ENCODE data around the gene SPINDOC.
A peak's percentile ranks its signal among the peaks of the same experiment; 100 is the strongest.
"Not testable (repeated sequence)": the region's sequence is repeated elsewhere in the genome, so short reads cannot be mapped to it uniquely, and the experiment has no call there.

SPINDOC gene

DNA sequence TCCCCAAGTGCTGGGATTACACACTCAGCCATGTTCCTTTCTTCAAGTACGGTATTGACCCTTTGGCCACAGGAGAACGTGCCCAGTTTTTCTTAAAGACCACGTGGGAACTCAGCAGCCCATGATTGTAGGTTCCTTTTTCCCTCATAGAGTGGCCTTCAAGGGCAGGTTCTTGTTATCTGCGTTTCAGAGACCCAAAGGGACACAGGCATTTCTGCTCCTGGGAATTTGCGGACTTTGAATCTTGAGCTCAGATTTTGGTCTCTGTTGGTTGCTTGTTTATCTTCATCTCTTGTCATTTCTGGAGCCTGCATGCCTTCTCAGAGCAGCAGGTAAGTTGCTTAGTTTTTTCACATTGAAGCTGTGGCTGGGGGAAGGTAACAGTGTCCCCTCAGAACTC, 37.7 kb downstream of the SPINDOC start:
- Histone ChIP-seq H3K4me3 (ENCODE audit: low read length) (no peak overlapping the region), H3K9me3 (ENCODE audit: control insufficient read depth, low read length) (no peaks in the 10 kb centered on the region), H3K27me3 (ENCODE audit: control insufficient read depth, insufficient read depth, low read length) (no peaks in the 10 kb centered on the region), H3K9ac (ENCODE audit: low read length) (no peak overlapping the region), H3K36me3 (ENCODE audit: control insufficient read depth, insufficient read depth, low read length) (no peaks in the 10 kb centered on the region), H3K4me1 (ENCODE audit: control insufficient read depth, insufficient read depth, low read length) (peaks cover 40% of the 10 kb centered on the region)

DNA sequence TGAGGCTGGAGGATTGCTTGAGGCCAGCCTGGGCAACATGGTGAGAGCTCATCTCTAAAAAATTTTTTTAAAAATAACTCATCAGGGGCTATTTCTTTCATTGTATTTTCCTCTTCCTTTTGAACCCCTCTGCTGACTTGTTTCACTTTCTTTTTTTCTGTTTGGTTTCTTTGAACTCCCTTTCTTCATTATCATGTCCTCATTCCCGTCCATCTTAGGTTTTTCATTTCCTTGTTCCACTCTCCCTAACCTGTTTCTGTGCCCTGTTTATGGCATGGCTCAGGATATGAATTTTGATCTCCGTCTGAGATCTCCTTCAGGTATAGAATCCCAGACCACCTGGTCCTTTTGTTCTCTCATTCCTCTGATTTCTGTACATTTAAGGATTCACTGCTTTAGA, 38.1 kb downstream of the SPINDOC start:
- peaks cover 44% of the 10 kb centered on the region for H3K4me1 ChIP-seq (ENCODE audit: control insufficient read depth, insufficient read depth, low read length)
- H3K36me3 ChIP-seq (ENCODE audit: control insufficient read depth, insufficient read depth, low read length): no peaks in the 10 kb centered on the region
- H3K4me3 ChIP-seq (ENCODE audit: low read length): no peak overlapping the region

DNA sequence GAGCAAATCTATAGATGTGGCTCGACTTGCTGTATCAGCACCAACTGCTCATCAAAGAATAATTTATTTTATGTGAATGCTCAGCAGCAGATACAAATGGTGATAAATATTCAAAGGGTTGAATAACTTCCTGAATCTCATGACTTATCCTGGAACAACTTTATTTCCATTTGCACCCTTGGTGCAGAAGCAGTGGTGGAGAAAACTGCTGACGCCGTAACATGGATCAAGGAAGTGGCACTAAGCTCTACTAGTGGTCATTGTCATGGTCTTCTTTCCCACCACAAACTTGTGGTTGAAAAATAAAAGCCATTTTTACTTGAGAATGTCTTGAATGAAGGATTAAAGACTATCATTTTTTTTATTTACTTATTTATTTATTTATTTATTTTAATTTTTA, 40.2 kb downstream of the SPINDOC start:
- no peaks in the 10 kb centered on the region for H3K9me3 ChIP-seq (ENCODE audit: control insufficient read depth, low read length)
- no peaks in the 10 kb centered on the region for H3K27me3 ChIP-seq (ENCODE audit: control insufficient read depth, insufficient read depth, low read length)
- H3K4me3 ChIP-seq (ENCODE audit: low read length): no peak overlapping the region
- no peaks in the 10 kb centered on the region for H3K36me3 ChIP-seq (ENCODE audit: control insufficient read depth, insufficient read depth, low read length)
- no peak overlapping the region for H3K9ac ChIP-seq (ENCODE audit: low read length)
- peaks cover 34% of the 10 kb centered on the region for H3K4me1 ChIP-seq (ENCODE audit: control insufficient read depth, insufficient read depth, low read length)

More for the DNA sequence above, 38.1 kb downstream of the SPINDOC start:
- H3K27me3 ChIP-seq (ENCODE audit: control insufficient read depth, insufficient read depth, low read length): no peaks in the 10 kb centered on the region
- H3K9me3 ChIP-seq (ENCODE audit: control insufficient read depth, low read length): no peaks in the 10 kb centered on the region
- peak overlapping the region; percentile 5 for H3K9ac ChIP-seq (ENCODE audit: low read length)

DNA sequence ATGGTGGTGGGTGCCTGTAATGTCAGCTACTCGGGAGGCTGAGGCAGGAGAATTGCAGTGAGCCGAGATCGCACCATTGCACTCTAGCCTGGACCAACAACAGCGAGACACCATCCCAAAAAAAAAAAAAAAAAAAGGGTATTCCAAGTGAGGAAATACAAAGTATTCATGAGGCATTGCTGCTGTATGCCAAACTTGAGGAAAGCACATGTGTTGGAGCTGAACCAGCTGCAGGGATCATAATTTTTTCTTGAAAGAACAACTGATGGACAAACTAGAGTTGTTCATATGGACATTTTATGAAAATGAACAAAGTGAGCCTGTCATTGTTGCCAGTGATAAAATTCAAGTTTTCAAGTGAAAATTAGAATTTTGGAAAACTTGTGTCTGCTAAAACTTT, 41.4 kb downstream of the SPINDOC start:
- H3K27me3 ChIP-seq (ENCODE audit: control insufficient read depth, insufficient read depth, low read length): no peaks in the 10 kb centered on the region
- no peak overlapping the region for H3K9ac ChIP-seq (ENCODE audit: low read length)
- H3K4me3 ChIP-seq (ENCODE audit: low read length): no peak overlapping the region
- H3K9me3 ChIP-seq (ENCODE audit: control insufficient read depth, low read length): no peaks in the 10 kb centered on the region
- H3K36me3 ChIP-seq (ENCODE audit: control insufficient read depth, insufficient read depth, low read length): no peaks in the 10 kb centered on the region
- peaks cover 34% of the 10 kb centered on the region for H3K4me1 ChIP-seq (ENCODE audit: control insufficient read depth, insufficient read depth, low read length)

DNA sequence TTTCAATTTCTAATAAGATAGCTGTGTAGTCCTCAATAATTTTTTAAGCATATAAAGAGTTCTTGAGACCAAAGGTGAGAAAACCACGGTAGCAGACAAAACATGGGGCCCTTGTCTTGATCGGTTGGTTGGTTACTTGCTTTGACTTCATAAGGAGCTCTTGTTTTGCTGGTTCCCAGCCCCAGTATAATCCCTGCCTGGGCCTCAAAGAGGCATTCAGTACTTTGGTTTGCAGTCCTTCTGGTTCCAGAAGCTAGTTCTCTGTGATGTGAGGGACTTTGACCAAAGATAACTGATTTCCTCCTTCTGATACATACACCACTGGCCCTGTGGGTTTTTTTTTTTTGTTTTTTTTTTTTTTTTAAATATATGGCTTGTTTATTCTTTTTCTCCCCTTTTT, 42.7 kb downstream of the SPINDOC start:
- no peaks in the 10 kb centered on the region for H3K9me3 ChIP-seq (ENCODE audit: control insufficient read depth, low read length)
- no peak overlapping the region for H3K9ac ChIP-seq (ENCODE audit: low read length)
- no peaks in the 10 kb centered on the region for H3K36me3 ChIP-seq (ENCODE audit: control insufficient read depth, insufficient read depth, low read length)
- H3K27me3 ChIP-seq (ENCODE audit: control insufficient read depth, insufficient read depth, low read length): no peaks in the 10 kb centered on the region
- peaks cover 28% of the 10 kb centered on the region for H3K4me1 ChIP-seq (ENCODE audit: control insufficient read depth, insufficient read depth, low read length)
- no peak overlapping the region for H3K4me3 ChIP-seq (ENCODE audit: low read length)

DNA sequence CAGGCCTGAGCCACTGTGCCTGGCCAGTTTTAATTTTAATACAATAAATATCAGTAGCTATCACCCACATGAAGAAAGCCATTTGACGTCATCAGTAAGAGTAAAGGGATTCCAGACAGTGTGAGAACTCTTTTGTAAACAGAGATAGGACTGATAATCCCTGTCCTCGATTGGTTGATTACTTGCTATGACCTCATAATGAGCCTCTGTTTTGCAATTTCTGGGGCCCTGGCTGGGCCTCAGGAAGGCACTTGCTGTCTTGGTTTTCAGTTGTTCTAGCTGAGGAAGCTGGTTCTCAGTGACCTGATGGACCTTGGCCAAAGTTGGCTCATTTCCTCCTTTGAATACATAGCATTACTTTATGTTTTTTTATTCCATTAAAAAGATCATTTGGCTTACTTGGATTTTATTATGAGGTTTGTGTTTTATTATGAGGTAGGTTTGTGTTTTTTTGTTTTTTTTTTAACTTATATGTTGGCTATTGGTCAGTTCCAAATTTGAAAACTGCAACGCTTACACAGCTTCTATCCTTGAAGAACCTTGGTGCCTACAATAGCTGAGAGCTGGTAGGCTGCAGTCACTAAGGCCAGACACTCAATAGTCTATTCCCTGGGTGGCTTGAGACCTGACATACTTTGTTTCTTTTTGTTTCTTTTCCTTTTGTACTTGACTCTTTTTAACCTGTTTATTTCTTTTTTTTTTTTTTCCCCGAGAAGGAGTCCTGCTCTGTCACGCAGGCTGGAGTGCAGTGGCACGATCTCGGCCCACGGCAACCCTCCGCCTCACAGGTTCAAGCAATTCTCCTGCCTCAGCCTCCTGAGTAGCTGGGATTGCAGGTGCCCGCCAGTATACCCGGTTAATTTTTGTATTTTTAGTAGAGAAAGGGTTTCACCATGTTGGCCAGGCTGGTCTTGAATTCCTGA, 45.6 kb downstream of the SPINDOC start:
- Histone ChIP-seq H3K9me3 (ENCODE audit: control insufficient read depth, low read length) (no peaks in the 10 kb centered on the region), H3K4me1 (ENCODE audit: control insufficient read depth, insufficient read depth, low read length) (peaks cover 29% of the 10 kb centered on the region), H3K36me3 (ENCODE audit: control insufficient read depth, insufficient read depth, low read length) (no peaks in the 10 kb centered on the region), H3K4me3 (ENCODE audit: low read length) (no peak overlapping the region), H3K27me3 (ENCODE audit: control insufficient read depth, insufficient read depth, low read length) (no peaks in the 10 kb centered on the region), H3K9ac (ENCODE audit: low read length) (no peak overlapping the region)

DNA sequence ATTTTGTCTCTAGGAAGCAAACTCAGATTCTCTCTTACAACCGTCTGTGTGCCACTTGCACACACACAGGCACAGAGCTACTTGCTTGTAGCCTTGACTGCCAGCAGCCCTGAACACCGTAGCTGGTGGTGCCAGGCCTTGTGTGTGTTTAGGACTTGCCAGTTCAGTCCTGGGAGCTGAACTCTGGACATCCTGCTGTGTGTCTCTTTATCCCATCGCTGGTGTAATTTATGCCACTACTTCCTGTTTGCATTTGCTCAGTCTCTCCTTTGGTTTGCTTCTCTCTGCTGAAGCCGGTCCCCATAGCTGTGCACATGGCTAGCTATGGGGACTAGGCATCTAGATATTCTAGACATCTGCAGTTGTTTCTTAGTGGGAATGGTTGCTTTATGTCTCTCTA, 49.7 kb downstream of the SPINDOC start:
- H3K4me3 ChIP-seq (ENCODE audit: low read length): no peak overlapping the region
- H3K36me3 ChIP-seq (ENCODE audit: control insufficient read depth, insufficient read depth, low read length): no peaks in the 10 kb centered on the region
- H3K9me3 ChIP-seq (ENCODE audit: control insufficient read depth, low read length): no peaks in the 10 kb centered on the region
- peak overlapping the region; percentile 9 for H3K9ac ChIP-seq (ENCODE audit: low read length)
- no peaks in the 10 kb centered on the region for H3K27me3 ChIP-seq (ENCODE audit: control insufficient read depth, insufficient read depth, low read length)
- peaks cover 40% of the 10 kb centered on the region for H3K4me1 ChIP-seq (ENCODE audit: control insufficient read depth, insufficient read depth, low read length)

DNA sequence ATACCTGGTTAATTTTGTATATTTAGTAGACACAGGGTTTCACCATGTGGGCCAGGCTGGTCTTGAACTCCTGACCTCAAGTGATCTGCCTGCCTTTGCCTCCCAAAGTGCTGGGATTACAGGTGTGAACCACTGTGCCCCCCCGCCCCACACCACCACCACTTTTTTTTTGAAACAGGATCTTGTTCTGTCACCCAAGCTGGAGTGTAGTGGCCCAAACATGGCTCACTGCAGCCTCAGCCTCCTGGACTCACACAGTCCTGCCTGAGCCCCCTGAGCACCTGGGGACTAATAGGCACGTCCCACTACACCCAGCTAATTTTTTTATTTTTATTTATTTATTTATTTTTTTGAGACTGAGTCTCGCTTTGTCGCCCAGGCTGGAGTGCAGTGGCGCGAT, 50.4 kb downstream of the SPINDOC start:
- H3K36me3 ChIP-seq (ENCODE audit: control insufficient read depth, insufficient read depth, low read length); H3K27me3 ChIP-seq (ENCODE audit: control insufficient read depth, insufficient read depth, low read length); H3K9me3 ChIP-seq (ENCODE audit: control insufficient read depth, low read length); H3K9ac ChIP-seq (ENCODE audit: low read length); H3K4me3 ChIP-seq (ENCODE audit: low read length): not testable (repeated sequence)
- peaks cover 46% of the 10 kb centered on the region for H3K4me1 ChIP-seq (ENCODE audit: control insufficient read depth, insufficient read depth, low read length)

DNA sequence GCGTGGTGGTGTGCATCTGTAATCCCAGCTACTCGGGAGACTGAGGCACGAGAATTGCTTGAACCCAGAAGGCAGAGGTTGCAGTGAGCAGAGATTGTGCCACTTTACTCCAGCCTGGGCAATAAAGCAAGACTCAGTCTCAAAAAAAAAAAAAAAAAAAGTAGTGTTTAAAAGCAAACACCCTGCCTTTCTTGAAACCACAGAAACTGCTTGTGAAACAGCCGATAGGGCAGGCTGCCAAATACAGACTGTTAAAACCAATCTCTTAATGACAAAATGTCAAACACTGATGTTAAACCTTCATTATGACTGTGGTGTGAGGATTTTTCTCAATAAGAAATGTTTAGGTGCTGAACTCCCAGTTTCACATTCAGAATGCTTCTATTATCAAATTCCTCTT, 53.0 kb downstream of the SPINDOC start:
- Histone ChIP-seq H3K4me1 (ENCODE audit: control insufficient read depth, insufficient read depth, low read length) (peaks cover 67% of the 10 kb centered on the region), H3K4me3 (ENCODE audit: low read length) (no peak overlapping the region), H3K27me3 (ENCODE audit: control insufficient read depth, insufficient read depth, low read length) (no peaks in the 10 kb centered on the region), H3K36me3 (ENCODE audit: control insufficient read depth, insufficient read depth, low read length) (no peaks in the 10 kb centered on the region), H3K9ac (ENCODE audit: low read length) (no peak overlapping the region), H3K9me3 (ENCODE audit: control insufficient read depth, low read length) (no peaks in the 10 kb centered on the region)

DNA sequence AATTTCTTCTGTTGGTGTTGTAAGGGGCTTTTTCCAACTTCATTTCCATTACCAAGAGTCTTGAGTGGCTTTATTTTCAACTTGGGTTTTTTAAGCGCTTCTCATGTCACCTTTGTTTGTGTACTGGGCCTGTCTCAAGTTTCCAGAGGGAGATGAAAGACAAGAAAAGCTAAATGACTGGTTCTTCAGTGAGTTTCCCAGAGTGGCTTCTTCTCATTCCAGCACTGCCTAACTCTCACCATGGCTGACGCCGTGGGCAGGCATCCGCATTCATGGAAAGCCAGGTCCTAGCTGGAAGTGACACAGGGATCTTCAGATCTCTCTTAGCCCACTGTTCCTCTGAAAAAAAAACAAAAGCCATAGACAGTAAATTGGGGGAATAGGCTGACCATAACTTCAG, 54.3 kb downstream of the SPINDOC start:
- H3K9ac ChIP-seq (ENCODE audit: low read length): no peak overlapping the region

DNA sequence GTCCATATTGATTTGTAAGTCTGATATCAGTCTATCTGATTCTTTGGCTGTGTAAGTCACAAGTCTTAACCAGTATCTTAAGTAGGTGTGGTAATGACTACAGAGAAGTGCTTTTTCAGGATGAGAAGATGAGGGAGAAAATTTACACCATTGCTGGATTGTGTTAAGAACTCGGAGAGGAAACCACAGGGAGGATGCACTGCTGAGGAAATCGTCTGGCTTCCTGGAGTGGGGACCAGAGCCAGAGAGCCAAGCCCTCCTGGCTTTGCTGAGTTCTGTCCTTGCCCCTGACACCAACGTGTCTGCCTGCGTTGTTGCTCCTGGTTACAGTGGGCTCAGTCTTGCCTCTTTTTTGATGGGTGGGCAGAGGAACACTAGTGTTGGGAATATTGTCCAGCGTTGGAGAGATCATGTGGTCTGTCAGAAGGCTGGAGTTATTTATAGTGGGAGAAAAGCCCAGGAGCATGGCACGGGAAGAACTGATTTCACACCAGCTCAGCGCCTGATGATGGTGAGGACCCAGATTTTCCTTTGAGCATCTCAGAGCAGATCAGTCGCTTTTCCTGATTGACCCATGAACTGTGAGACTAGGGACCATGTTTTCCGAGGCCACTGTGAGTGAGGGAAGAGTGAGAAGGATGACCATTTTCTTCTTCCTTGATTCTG, 55.3 kb downstream of the SPINDOC start:
- Histone ChIP-seq H3K27me3 (ENCODE audit: control insufficient read depth, insufficient read depth, low read length) (no peaks in the 10 kb centered on the region), H3K4me1 (ENCODE audit: control insufficient read depth, insufficient read depth, low read length) (peaks cover 71% of the 10 kb centered on the region), H3K4me3 (ENCODE audit: low read length) (no peak overlapping the region), H3K36me3 (ENCODE audit: control insufficient read depth, insufficient read depth, low read length) (no peaks in the 10 kb centered on the region), H3K9me3 (ENCODE audit: control insufficient read depth, low read length) (no peaks in the 10 kb centered on the region), H3K9ac (ENCODE audit: low read length) (no peak overlapping the region)

More for the DNA sequence above, 54.3 kb downstream of the SPINDOC start:
- peaks cover 69% of the 10 kb centered on the region for H3K4me1 ChIP-seq (ENCODE audit: control insufficient read depth, insufficient read depth, low read length)
- no peaks in the 10 kb centered on the region for H3K36me3 ChIP-seq (ENCODE audit: control insufficient read depth, insufficient read depth, low read length)
- H3K4me3 ChIP-seq (ENCODE audit: low read length): no peak overlapping the region
- no peaks in the 10 kb centered on the region for H3K27me3 ChIP-seq (ENCODE audit: control insufficient read depth, insufficient read depth, low read length)
- H3K9me3 ChIP-seq (ENCODE audit: control insufficient read depth, low read length): no peaks in the 10 kb centered on the region

DNA sequence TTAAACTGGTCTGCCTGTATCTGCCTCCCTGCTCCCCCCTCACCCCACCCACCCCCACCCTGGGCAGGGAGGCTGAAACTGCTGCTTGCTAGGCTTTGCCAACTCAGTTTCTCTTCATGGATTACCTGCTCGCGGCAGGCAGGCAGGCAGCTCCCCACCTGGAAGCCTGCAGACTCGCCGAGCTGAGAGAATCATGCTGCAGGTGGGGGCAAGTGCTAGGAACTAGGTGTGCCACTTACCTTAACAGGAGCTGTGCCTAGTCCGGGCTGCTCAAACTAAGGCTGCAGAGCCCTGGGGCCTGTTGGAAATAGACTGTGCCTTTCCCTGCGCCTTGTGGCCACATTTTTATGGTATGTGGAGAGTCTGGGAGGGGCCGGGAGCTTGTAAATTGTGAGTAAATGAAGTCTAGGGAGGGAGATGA, 55.9 kb downstream of the SPINDOC start:
- H3K4me3 ChIP-seq (ENCODE audit: low read length): no peak overlapping the region
- peaks cover 78% of the 10 kb centered on the region for H3K4me1 ChIP-seq (ENCODE audit: control insufficient read depth, insufficient read depth, low read length)
- H3K9ac ChIP-seq (ENCODE audit: low read length): no peak overlapping the region
- no peaks in the 10 kb centered on the region for H3K36me3 ChIP-seq (ENCODE audit: control insufficient read depth, insufficient read depth, low read length)
- H3K27me3 ChIP-seq (ENCODE audit: control insufficient read depth, insufficient read depth, low read length): no peaks in the 10 kb centered on the region
- no peaks in the 10 kb centered on the region for H3K9me3 ChIP-seq (ENCODE audit: control insufficient read depth, low read length)

Data from mucosa of stomach (tissue), 1 donor.